Measurements from ENCODE around the gene PCDHA4.
"Not testable (repeated sequence)": the region's sequence is repeated elsewhere in the genome, so short reads cannot be mapped to it uniquely, and the experiment has no call there.

Gene PCDHA4

GRCh38 chr5:140806834-140807775 is at the start of gene PCDHA4:
PCDHA4 (plus strand) TSS chr5:140807068.
- DNase-seq (ENCODE audit: low spot score): no peak

- no peak for DNase-seq (ENCODE audit: low spot score)
Measured at GRCh38 chr5:140764177-140764973, 42.5 kb upstream of the PCDHA4 start.

GRCh38 chr5:140767444-140767843 is 39.4 kb upstream of the PCDHA4 start:
- DNase-seq (ENCODE audit: low spot score): no peak

- no peak for DNase-seq (ENCODE audit: low spot score)
Measured at GRCh38 chr5:140780512-140780911, 26.4 kb upstream of the PCDHA4 start.

GRCh38 chr5:140785905-140786686 is 20.8 kb upstream of the PCDHA4 start, which contains the start of gene PCDHA1:
PCDHA1 (plus strand) TSS chr5:140786140.
- no peak for DNase-seq (ENCODE audit: low spot score)

- not testable (repeated sequence) for DNase-seq (ENCODE audit: low spot score)
Measured at GRCh38 chr5:140787422-140787821, 19.4 kb upstream of the PCDHA4 start.

- DNase-seq (ENCODE audit: low spot score): not testable (repeated sequence)
Measured at GRCh38 chr5:140787849-140788504, 18.9 kb upstream of the PCDHA4 start.

GRCh38 chr5:140791089-140791488 is 15.8 kb upstream of the PCDHA4 start:
- no peak for DNase-seq (ENCODE audit: low spot score)

- DNase-seq (ENCODE audit: low spot score): no peak
Measured at GRCh38 chr5:140794595-140795258, 12.1 kb upstream of the PCDHA4 start, which contains the start of gene PCDHA2. PCDHA2 (plus strand) TSS chr5:140794852.

GRCh38 chr5:140795259-140795641 is 11.6 kb upstream of the PCDHA4 start:
- DNase-seq (ENCODE audit: low spot score): peak; percentile 16

- DNase-seq (ENCODE audit: low spot score): not testable (repeated sequence)
Measured at GRCh38 chr5:140796072-140796717, 10.7 kb upstream of the PCDHA4 start.

GRCh38 chr5:140796718-140797095 is 10.2 kb upstream of the PCDHA4 start:
- no peak for DNase-seq (ENCODE audit: low spot score)

- DNase-seq (ENCODE audit: low spot score): no peak
Measured at GRCh38 chr5:140800816-140801493, 5.9 kb upstream of the PCDHA4 start, which contains the start of gene PCDHA3. PCDHA3 (plus strand) TSS chr5:140801057.

GRCh38 chr5:140801494-140801841 is 5.4 kb upstream of the PCDHA4 start:
- no peak for DNase-seq (ENCODE audit: low spot score)

GRCh38 chr5:140802381-140802780 is 4.5 kb upstream of the PCDHA4 start:
- DNase-seq (ENCODE audit: low spot score): not testable (repeated sequence)

- no peak for DNase-seq (ENCODE audit: low spot score)
Measured at GRCh38 chr5:140802781-140803271, 4.0 kb upstream of the PCDHA4 start.

- DNase-seq (ENCODE audit: low spot score): not testable (repeated sequence)
Measured at GRCh38 chr5:140808241-140808888, 1.5 kb downstream of the PCDHA4 start.

- no peak for DNase-seq (ENCODE audit: low spot score)
Measured at GRCh38 chr5:140808889-140809291, 2.0 kb downstream of the PCDHA4 start.

Measured in AG20443 (cell line).